ENCODE results near the gene SPSB3. TPM values are rescaled to one million over a fixed set of nuclear protein-coding genes. Genes with fewer than 3 reads are reported as not detected.
A peak's percentile ranks its signal among the peaks of the same experiment; 100 is the strongest.
"Not testable (repeated sequence)": the region's sequence is repeated elsewhere in the genome, so short reads cannot be mapped to it uniquely, and the experiment has no call there.

The SPSB3 gene
- total and polyA plus RNA-seq, 7 donors, result 34.4 to 98.4 (median 61.4) TPM

- H3K36me3 ChIP-seq, result peaks cover 14 to 65% (median 22%) of the 10 kb centered on the region in 4 donors
Observed at GRCh38 chr16:1810106-1810505, 27.7 kb upstream of the SPSB3 start.

GRCh38 chr16:1809281-1809801, 27.0 kb upstream of the SPSB3 start:
- intact Hi-C loops (cut with DNase I), result no loop called here
- TF ChIP-seq POLR2A (IDR thresholded peaks at IDR 0.05) (no peak), POLR2AphosphoS5 (IDR thresholded peaks at IDR 0.05) (no peak), EP300 (IDR thresholded peaks at IDR 0.05) (no peak)
- TF ChIP-seq, protein P1, sequence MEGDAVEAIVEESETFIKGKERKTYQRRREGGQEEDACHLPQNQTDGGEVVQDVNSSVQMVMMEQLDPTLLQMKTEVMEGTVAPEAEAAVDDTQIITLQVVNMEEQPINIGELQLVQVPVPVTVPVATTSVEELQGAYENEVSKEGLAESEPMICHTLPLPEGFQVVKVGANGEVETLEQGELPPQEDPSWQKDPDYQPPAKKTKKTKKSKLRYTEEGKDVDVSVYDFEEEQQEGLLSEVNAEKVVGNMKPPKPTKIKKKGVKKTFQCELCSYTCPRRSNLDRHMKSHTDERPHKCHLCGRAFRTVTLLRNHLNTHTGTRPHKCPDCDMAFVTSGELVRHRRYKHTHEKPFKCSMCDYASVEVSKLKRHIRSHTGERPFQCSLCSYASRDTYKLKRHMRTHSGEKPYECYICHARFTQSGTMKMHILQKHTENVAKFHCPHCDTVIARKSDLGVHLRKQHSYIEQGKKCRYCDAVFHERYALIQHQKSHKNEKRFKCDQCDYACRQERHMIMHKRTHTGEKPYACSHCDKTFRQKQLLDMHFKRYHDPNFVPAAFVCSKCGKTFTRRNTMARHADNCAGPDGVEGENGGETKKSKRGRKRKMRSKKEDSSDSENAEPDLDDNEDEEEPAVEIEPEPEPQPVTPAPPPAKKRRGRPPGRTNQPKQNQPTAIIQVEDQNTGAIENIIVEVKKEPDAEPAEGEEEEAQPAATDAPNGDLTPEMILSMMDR (IDR thresholded peaks at IDR 0.05), result no peak
- DNase-seq, result no peak
- Histone ChIP-seq H3K36me3 (peaks cover 14 to 58% (median 21%) of the 10 kb centered on the region in 4 donors), H3K4me1 (peaks cover 0 to 6% (median 0%) of the 10 kb centered on the region in 4 donors), H3K27ac (no peak overlapping the region), H3K4me3 (no peak overlapping the region), H3K27me3 (no peaks in the 10 kb centered on the region), H3K9me3 (no peaks in the 10 kb centered on the region)
- 64 to 75% methylated on average over 28 of the region's 28 CpGs for WGBS, 2 donors

More at GRCh38 chr16:1810106-1810505, 27.7 kb upstream of the SPSB3 start:
- DNase-seq, result peak; percentile 46
- intact Hi-C loops (cut with DNase I), result no loop called here
- TF ChIP-seq, protein P1 (IDR thresholded peaks at IDR 0.05), result no peak
- TF ChIP-seq EP300 (IDR thresholded peaks at IDR 0.05) (no peak), POLR2A (IDR thresholded peaks at IDR 0.05) (no peak), POLR2AphosphoS5 (IDR thresholded peaks at IDR 0.05) (no peak)
- Histone ChIP-seq H3K27ac (no peak overlapping the region), H3K4me1 (peaks cover 0 to 6% (median 0%) of the 10 kb centered on the region in 4 donors), H3K4me3 (no peak overlapping the region), H3K27me3 (no peaks in the 10 kb centered on the region), H3K9me3 (no peaks in the 10 kb centered on the region)
- WGBS, 2 donors, result 96 to 97% methylated on average over 16 of the region's 16 CpGs

DNA sequence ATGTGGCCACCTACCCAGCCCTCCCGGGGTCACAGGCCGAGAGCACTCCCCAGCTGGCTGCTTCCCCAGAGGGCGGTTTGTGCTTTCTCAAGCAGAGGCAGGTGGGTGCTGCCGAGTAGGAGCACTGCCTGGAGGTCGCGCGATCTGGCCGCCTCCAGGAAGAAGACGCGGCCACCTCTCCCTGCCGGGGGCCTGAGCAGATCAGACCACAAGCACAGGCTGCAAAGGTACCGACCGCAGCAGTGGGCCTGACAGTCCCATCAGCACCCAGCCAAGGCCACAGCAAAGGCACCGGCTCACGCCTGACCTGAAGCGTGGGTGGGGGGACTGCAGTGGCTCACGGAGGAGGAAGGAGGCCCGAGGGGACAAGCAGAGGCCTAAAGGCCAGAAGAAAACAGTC, 26.3 kb upstream of the SPSB3 start:
- DNase-seq, result no peak
- TF ChIP-seq EP300 (IDR thresholded peaks at IDR 0.05) (no peak), POLR2AphosphoS5 (IDR thresholded peaks at IDR 0.05) (no peak), POLR2A (IDR thresholded peaks at IDR 0.05) (no peak)
- TF ChIP-seq, protein P1 (IDR thresholded peaks at IDR 0.05), result no peak
- Histone ChIP-seq H3K27me3 (no peaks in the 10 kb centered on the region), H3K27ac (no peak overlapping the region), H3K36me3 (peaks cover 14 to 53% (median 21%) of the 10 kb centered on the region in 4 donors), H3K4me3 (no peak overlapping the region), H3K4me1 (peaks cover 0 to 6% (median 0%) of the 10 kb centered on the region in 4 donors), H3K9me3 (no peaks in the 10 kb centered on the region)
- WGBS, 2 donors, result 81 to 90% methylated on average over 18 of the region's 18 CpGs
- intact Hi-C loops (cut with DNase I), result no loop called here

- Histone ChIP-seq H3K27me3 (no peaks in the 10 kb centered on the region), H3K36me3 (peaks cover 14 to 46% (median 21%) of the 10 kb centered on the region in 4 donors), H3K9me3 (no peaks in the 10 kb centered on the region), H3K4me3 (no peak overlapping the region), H3K4me1 (peaks cover 0 to 1% (median 0%) of the 10 kb centered on the region in 4 donors), H3K27ac (no peak overlapping the region)
- DNase-seq, result no peak
- WGBS, 2 donors, result 87 to 94% methylated on average over 10 of the region's 10 CpGs
- no peak for TF ChIP-seq POLR2A (IDR thresholded peaks at IDR 0.05)
- no peak for TF ChIP-seq EP300 (IDR thresholded peaks at IDR 0.05)
- TF ChIP-seq POLR2AphosphoS5 (IDR thresholded peaks at IDR 0.05), result no peak
- TF ChIP-seq, protein P1 (IDR thresholded peaks at IDR 0.05), result no peak
- intact Hi-C loops (cut with DNase I), result no loop called here
Observed at GRCh38 chr16:1807626-1808025, 25.3 kb upstream of the SPSB3 start.

- TF ChIP-seq, protein P1 (IDR thresholded peaks at IDR 0.05), result no peak
- TF ChIP-seq EP300 (IDR thresholded peaks at IDR 0.05) (no peak), POLR2AphosphoS5 (IDR thresholded peaks at IDR 0.05) (no peak), POLR2A (IDR thresholded peaks at IDR 0.05) (no peak)
- H3K36me3 ChIP-seq, result peaks cover 0 to 4% (median 0%) of the 10 kb centered on the region in 4 donors
- WGBS, 2 donors, result 79 to 82% methylated on average over 10 of the region's 10 CpGs
- intact Hi-C loops (cut with DNase I), result no loop called here
- H3K4me3 ChIP-seq, result no peak overlapping the region
- H3K27me3 ChIP-seq, result no peaks in the 10 kb centered on the region
- H3K27ac ChIP-seq, result no peak overlapping the region
- H3K9me3 ChIP-seq, result no peaks in the 10 kb centered on the region
- peak; percentile 44 for DNase-seq
- no peaks in the 10 kb centered on the region for H3K4me1 ChIP-seq
Observed at GRCh38 chr16:1800701-1801100, 18.3 kb upstream of the SPSB3 start.

GRCh38 chr16:1799263-1799662, 16.9 kb upstream of the SPSB3 start:
- H3K4me1 ChIP-seq; DNase-seq; intact Hi-C loops (cut with DNase I); H3K4me3 ChIP-seq; H3K27ac ChIP-seq; H3K27me3 ChIP-seq; H3K9me3 ChIP-seq; H3K36me3 ChIP-seq: not testable (repeated sequence)
- 72 to 86% methylated on average over 5 of the region's 5 CpGs for WGBS, 2 donors
